Pulmonary artery endothelial cell (primary cell): ENCODE data around the gene OR10H5. TPM values are rescaled to one million over a fixed set of nuclear protein-coding genes. Genes with fewer than 3 reads are reported as not detected.
"Not testable (repeated sequence)": the region's sequence is repeated elsewhere in the genome, so short reads cannot be mapped to it uniquely, and the experiment has no call there.

Experiments
- DNase-seq: peaks from one replicate; pipeline ENCODE4 v3.0.0-alpha.2; 2011; ENCODE audit warnings: low read depth, low spot score
- total RNA-seq: library from RNA; depleted of rRNA; stranded (reverse); fragments of >200 nt; gene quantifications from 2 replicates; pipeline ENCODE4 v1.2.3, GENCODE V29; 2014

The OR10H5 gene
- total RNA-seq, 1 donor from 2014 or later, result not detected

- DNase-seq, result no peak
These were observed 55.9 kb downstream of the OR10H5 start for GRCh38 chr19:15843203-15843893.

DNA sequence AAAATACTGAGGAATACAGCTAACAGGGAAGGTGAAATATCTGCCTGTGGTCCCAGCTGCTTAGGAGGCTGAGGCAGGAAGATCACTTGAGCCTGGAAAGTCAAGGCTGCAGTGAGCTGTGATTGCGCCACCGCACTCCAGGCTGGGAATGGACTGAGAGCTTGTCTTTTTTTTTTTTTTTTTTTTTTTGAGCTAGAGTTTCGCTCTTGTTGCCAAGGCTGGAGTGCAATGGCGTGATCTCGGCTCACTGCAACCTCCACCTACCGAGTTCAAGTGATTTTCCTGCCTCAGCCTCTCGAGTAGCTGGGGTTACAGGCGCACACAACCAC is 56.4 kb downstream of the OR10H5 start:
- DNase-seq, result not testable (repeated sequence)

DNA sequence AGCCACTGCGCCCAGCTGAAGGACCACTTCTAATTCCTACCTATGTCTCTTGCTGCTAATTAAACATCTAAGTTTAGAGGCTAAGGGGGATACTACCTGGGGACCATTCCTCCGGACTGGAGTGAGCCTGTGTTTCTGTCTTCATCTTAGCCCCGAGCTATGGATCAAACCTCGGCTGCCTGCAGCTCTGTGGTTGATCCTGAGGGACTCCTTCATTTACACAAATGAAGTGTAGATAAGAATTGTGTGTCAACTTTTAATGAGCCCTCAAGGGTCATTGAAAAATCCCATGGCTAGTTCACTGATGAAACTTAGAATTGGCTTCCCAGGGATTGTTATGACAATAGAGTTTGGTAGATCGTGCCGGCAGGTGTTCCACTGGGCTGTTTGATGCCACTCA is 59.5 kb downstream of the OR10H5 start:
- no peak for DNase-seq

DNA sequence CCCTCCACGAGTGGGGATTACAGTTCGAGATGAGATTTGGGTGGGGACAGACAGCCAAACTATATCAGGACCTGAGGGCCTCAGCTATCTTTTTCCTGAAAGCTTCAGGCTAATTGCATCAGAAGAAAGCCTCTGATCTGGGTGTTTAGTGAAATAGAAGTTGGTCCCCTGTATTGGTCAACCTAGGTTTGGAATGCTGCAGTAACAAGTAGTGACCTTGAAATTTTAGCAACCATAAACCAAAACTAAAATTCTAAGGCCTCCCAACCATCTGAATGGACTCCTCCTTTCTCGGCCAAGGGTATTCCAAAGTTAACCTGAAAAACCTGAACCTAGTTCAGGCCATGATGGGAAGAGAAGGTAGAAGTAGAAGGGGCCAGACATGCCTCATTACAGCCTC is 62.9 kb downstream of the OR10H5 start:
- DNase-seq, result no peak

Other genes starting within 250 kb of the OR10H5 start
- gene CYP4F8, start 172.4 kb upstream of the OR10H5 start, total RNA-seq, result not detected in 2 replicates
- gene CYP4F3, start 146.8 kb upstream of the OR10H5 start, total RNA-seq, result 0.04 and 0.07 TPM in 2 replicates
- not detected in 2 replicates for gene CYP4F12, start 114.6 kb upstream of the OR10H5 start, total RNA-seq
- gene OR10H2, start 59.6 kb upstream of the OR10H5 start, total RNA-seq, result not detected in 2 replicates
- gene OR10H3, start 49.7 kb upstream of the OR10H5 start, total RNA-seq, result not detected in 2 replicates
- not detected in 2 replicates for gene OR10H1, start 28.0 kb downstream of the OR10H5 start, total RNA-seq
- not detected in 2 replicates for gene CYP4F2, start 110.4 kb downstream of the OR10H5 start, total RNA-seq
- not detected in 2 replicates for gene CYP4F11, start 146.9 kb downstream of the OR10H5 start, total RNA-seq
- gene OR10H4, start 161.3 kb downstream of the OR10H5 start, total RNA-seq, result not detected in 2 replicates